Breast epithelium (tissue), 4 donors: ENCODE measurements around the gene CNBP. TPM values are rescaled to one million over a fixed set of nuclear protein-coding genes. Genes with fewer than 3 reads are reported as not detected.

ENCODE experiments used
- DNase-seq, 2 donors: peaks; one replicate each; pipeline ENCODE4 v3.0.0-alpha.2; 2019; ENCODE audit warnings: low spot score in 2 of 2
- H3K27ac ChIP-seq, 2 donors: fragments of 200-600 bp; sonication (generic) in 1 of 2; one replicate each; pipeline ENCODE4 v1.5.1; 2016 to 2019; ENCODE audit warnings: mild to moderate bottlenecking in 1 of 2
- H3K27me3 ChIP-seq, 2 donors: fragments of 200-600 bp; sonication (generic) in 1 of 2; one replicate each; pipeline versions ENCODE4 v1.5.1 to v1.6.0; 2017 to 2019; ENCODE audit warnings: control low read depth in 1 of 2, mild to moderate bottlenecking in 1 of 2
- H3K36me3 ChIP-seq: fragments of 200-600 bp; one replicate; pipeline ENCODE4 v1.5.1; 2019
- H3K4me1 ChIP-seq, 2 donors: fragments of 200-600 bp; sonication (generic); one replicate each; pipeline ENCODE4 v1.5.1; 2016 to 2019; ENCODE audit warnings: control low read depth in 1 of 2
- H3K4me3 ChIP-seq, 3 donors: fragments of 200-600 bp; sonication (generic); 1 replicate in 2 of 3; 2 replicates in 1 of 3; pipeline ENCODE4 v1.5.1; 2016 to 2019; ENCODE audit warnings: mild to moderate bottlenecking in 3 of 3, moderate library complexity in 2 of 3
- H3K9me3 ChIP-seq, 2 donors: fragments of 200-600 bp; sonication (generic) in 1 of 2; one replicate each; pipeline ENCODE4 v1.5.1; 2016 to 2019; ENCODE audit warnings: control low read depth in 1 of 2
- CTCF ChIP-seq, 3 donors: fragments of 450-650 bp; IDR thresholded peaks; one replicate each; pipeline ENCODE4 v1.5.1; 2016 to 2017; ENCODE audit warnings: antibody characterized with exemption in 3 of 3, mild to moderate bottlenecking in 3 of 3, moderate library complexity in 3 of 3
- POLR2A ChIP-seq: fragments of 450-650 bp; IDR thresholded peaks from one replicate; pipeline ENCODE4 v1.6.1; 2016; ENCODE audit warnings: antibody characterized with exemption, mild to moderate bottlenecking, moderate library complexity
- POLR2AphosphoS5 ChIP-seq, 3 donors: sonication (generic); formaldehyde crosslinking; IDR thresholded peaks; one replicate each; pipeline ENCODE4 v1.6.1; 2017; ENCODE audit warnings: antibody characterized with exemption in 3 of 3
- intact Hi-C: fragments of 100-400 bp; cut with DNase I; formaldehyde crosslinking; loops from one replicate; pipeline ENCODE4 v1.15.1; 2023; ENCODE audit warnings: low total_unique reads
- total RNA-seq, 3 donors: library from RNA; depleted of rRNA; stranded (reverse); fragments of >200 nt; gene quantifications; one replicate each; pipeline ENCODE4 v1.1.0, GENCODE V29; 2016

CNBP gene
- total RNA-seq, 3 donors from 2014 or later: 384 to 521 (median 495) TPM

GRCh38 chr3:129121016-129121791, 62.5 kb downstream of the CNBP start:
- peak overlapping the region; percentile 94 to 97 for H3K27ac ChIP-seq
- no peaks in the 10 kb centered on the region for H3K36me3 ChIP-seq
- intact Hi-C loops: no loop called here
- no peak for DNase-seq
- peaks cover 0 to 2% of the 10 kb centered on the region in 2 donors for H3K4me1 ChIP-seq
- H3K27me3 ChIP-seq: no peaks in the 10 kb centered on the region
- peak in 1 of 3 donors; percentile 40 for TF ChIP-seq POLR2AphosphoS5 (IDR thresholded peaks at IDR 0.05)
- peak in 1 of 3 donors; percentile 8 for TF ChIP-seq CTCF (IDR thresholded peaks at IDR 0.05)
- no peak for TF ChIP-seq POLR2A
- H3K4me3 ChIP-seq: peak overlapping the region; percentile 81 to 94 (median 82)
- no peaks in the 10 kb centered on the region for H3K9me3 ChIP-seq

GRCh38 chr3:129120254-129121004, 63.3 kb downstream of the CNBP start:
- Histone ChIP-seq H3K27me3 (no peaks in the 10 kb centered on the region), H3K36me3 (no peaks in the 10 kb centered on the region), H3K4me1 (peaks cover 0 to 2% of the 10 kb centered on the region in 2 donors), H3K27ac (peak overlapping the region; percentile 94 to 97), H3K9me3 (no peaks in the 10 kb centered on the region), H3K4me3 (peak overlapping the region; percentile 81 to 94 (median 82))
- TF ChIP-seq POLR2AphosphoS5 (IDR thresholded peaks at IDR 0.05): peak in 2 of 3 donors; percentile 5 to 17
- TF ChIP-seq POLR2A: peak; percentile 64
- TF ChIP-seq CTCF (IDR thresholded peaks at IDR 0.05): peak in 2 of 3 donors; percentile 31 to 64
- intact Hi-C loops: no loop called here
- DNase-seq: peak; percentile 85 to 91

GRCh38 chr3:129119365-129120100, 64.2 kb downstream of the CNBP start:
- Histone ChIP-seq H3K27me3 (no peaks in the 10 kb centered on the region), H3K27ac (peak overlapping the region; percentile 94 to 97), H3K36me3 (no peaks in the 10 kb centered on the region), H3K4me1 (peaks cover 0 to 2% of the 10 kb centered on the region in 2 donors), H3K4me3 (peak overlapping the region; percentile 81 to 94 (median 82)), H3K9me3 (no peaks in the 10 kb centered on the region)
- intact Hi-C loops: no loop called here
- TF ChIP-seq POLR2AphosphoS5 (IDR thresholded peaks at IDR 0.05) (peak in 1 of 3 donors; percentile 13), CTCF (IDR thresholded peaks at IDR 0.05) (no peak)
- DNase-seq: peak in 1 of 2 donors; percentile 22

GRCh38 chr3:129118745-129119144, 65.0 kb downstream of the CNBP start:
- DNase-seq: no peak
- Histone ChIP-seq H3K36me3 (no peaks in the 10 kb centered on the region), H3K4me3 (peak overlapping the region in 1 of 3 donors; percentile 94), H3K4me1 (peaks cover 0 to 2% of the 10 kb centered on the region in 2 donors), H3K27ac (peak overlapping the region; percentile 94 to 97), H3K9me3 (no peaks in the 10 kb centered on the region), H3K27me3 (no peaks in the 10 kb centered on the region)
- TF ChIP-seq CTCF (IDR thresholded peaks at IDR 0.05) (no peak), POLR2A (no peak), POLR2AphosphoS5 (IDR thresholded peaks at IDR 0.05) (no peak)
- intact Hi-C loops: no loop called here

Other genes with a start within 250 kb of the CNBP start
- gene CFAP92, start 189.8 kb downstream of the CNBP start, total RNA-seq: 1 to 10 TPM in 2 of 3 donors, under 1 TPM in 1; 0.66 to 1.4 (median 1.3) TPM
- 1 to 10 TPM; 1.6 to 3.9 (median 1.8) TPM for gene EFCC1, start 182.6 kb downstream of the CNBP start, total RNA-seq
- gene GP9, start 123.1 kb downstream of the CNBP start, total RNA-seq: under 1 TPM in 1 of 3 donors, not detected in 2; 0.48 TPM
- gene RAB43, start 62.1 kb downstream of the CNBP start, total RNA-seq: 10 to 100 TPM in 2 of 3 donors, 1 to 10 TPM in 1; 5.6 to 17.0 (median 17.0) TPM
- gene ISY1, start 22.8 kb downstream of the CNBP start, total RNA-seq: 10 to 100 TPM; 21.4 to 27.9 (median 21.7) TPM
- 100 to 1,000 TPM in 2 of 3 donors, 10 to 100 TPM in 1; 82.6 to 121 (median 102) TPM for gene COPG1, start 65.7 kb upstream of the CNBP start, total RNA-seq
- gene HMCES, start 95.0 kb upstream of the CNBP start, total RNA-seq: 10 to 100 TPM; 32.3 to 40.5 (median 32.8) TPM
- gene EFCAB12, start 244.7 kb upstream of the CNBP start, total RNA-seq: 1 to 10 TPM in 2 of 3 donors, under 1 TPM in 1; 0.32 to 1.3 (median 1.0) TPM